ENCODE measurements around the gene CAPZB. TPM values are rescaled to one million over a fixed set of nuclear protein-coding genes. Genes with fewer than 3 reads are reported as not detected.
A peak's percentile ranks its signal among the peaks of the same experiment; 100 is the strongest.

Gene CAPZB

GRCh38 chr1:19300211-19300610, 185.1 kb downstream of the CAPZB start:
- Histone ChIP-seq H3K36me3 (ENCODE audit: insufficient read depth, low read length) (peaks cover 18% of the 10 kb centered on the region), H3K4me1 (ENCODE audit: control insufficient read depth, insufficient read depth, low read length) (no peaks in the 10 kb centered on the region), H3K4me2 (ENCODE audit: low read length) (no peak overlapping the region), H3K27me3 (ENCODE audit: control insufficient read depth, insufficient read depth, low read length) (no peaks in the 10 kb centered on the region), H3K9me3 (replicated peaks; ENCODE audit: low read length) (peaks cover 1% of the 10 kb centered on the region), H3K9ac (ENCODE audit: low read depth, low read length) (no peak overlapping the region), H3K4me3 (ENCODE audit: low read length) (no peak overlapping the region)

GRCh38 chr1:19294638-19295037, 190.7 kb downstream of the CAPZB start:
- no peak overlapping the region for H3K9ac ChIP-seq (ENCODE audit: low read depth, low read length)
- H3K4me3 ChIP-seq (ENCODE audit: low read length), result no peak overlapping the region
- no peak overlapping the region for H3K4me2 ChIP-seq (ENCODE audit: low read length)
- H3K27me3 ChIP-seq (ENCODE audit: control insufficient read depth, insufficient read depth, low read length), result no peaks in the 10 kb centered on the region
- no peaks in the 10 kb centered on the region for H3K4me1 ChIP-seq (ENCODE audit: control insufficient read depth, insufficient read depth, low read length)
- no peaks in the 10 kb centered on the region for H3K36me3 ChIP-seq (ENCODE audit: insufficient read depth, low read length)
- peaks cover 10% of the 10 kb centered on the region for H3K9me3 ChIP-seq (replicated peaks; ENCODE audit: low read length)

GRCh38 chr1:19289244-19289643, 196.1 kb downstream of the CAPZB start:
- H3K9ac ChIP-seq (ENCODE audit: low read depth, low read length), result peak overlapping the region; percentile 28
- no peaks in the 10 kb centered on the region for H3K27me3 ChIP-seq (ENCODE audit: control insufficient read depth, insufficient read depth, low read length)
- H3K36me3 ChIP-seq (ENCODE audit: insufficient read depth, low read length), result no peaks in the 10 kb centered on the region
- H3K4me3 ChIP-seq (ENCODE audit: low read length), result peak overlapping the region; percentile 73
- H3K4me2 ChIP-seq (ENCODE audit: low read length), result peak overlapping the region; percentile 98
- H3K4me1 ChIP-seq (ENCODE audit: control insufficient read depth, insufficient read depth, low read length), result peaks cover 7% of the 10 kb centered on the region
- H3K9me3 ChIP-seq (replicated peaks; ENCODE audit: low read length), result peaks cover under 1% of the 10 kb centered on the region

Small RNAs within 50 kb of the gene (small RNA-seq; reads per million reads assigned to genes)
- gene RN7SL277P, result 0.42 reads per million
- gene RNU4-28P, result not detected
- not detected for gene RNU6-1099P
